Eye (tissue), 1 donor: ENCODE measurements around the gene HM13.
"Not testable (repeated sequence)": the region's sequence is repeated elsewhere in the genome, so short reads cannot be mapped to it uniquely, and the experiment has no call there.

ENCODE experiments used
- DNase-seq: peaks from one replicate; pipeline ENCODE4 v3.0.0-alpha.2; 2015

The HM13 gene, protein sequence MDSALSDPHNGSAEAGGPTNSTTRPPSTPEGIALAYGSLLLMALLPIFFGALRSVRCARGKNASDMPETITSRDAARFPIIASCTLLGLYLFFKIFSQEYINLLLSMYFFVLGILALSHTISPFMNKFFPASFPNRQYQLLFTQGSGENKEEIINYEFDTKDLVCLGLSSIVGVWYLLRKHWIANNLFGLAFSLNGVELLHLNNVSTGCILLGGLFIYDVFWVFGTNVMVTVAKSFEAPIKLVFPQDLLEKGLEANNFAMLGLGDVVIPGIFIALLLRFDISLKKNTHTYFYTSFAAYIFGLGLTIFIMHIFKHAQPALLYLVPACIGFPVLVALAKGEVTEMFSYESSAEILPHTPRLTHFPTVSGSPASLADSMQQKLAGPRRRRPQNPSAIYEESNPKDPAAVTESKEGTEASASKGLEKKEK

DNA sequence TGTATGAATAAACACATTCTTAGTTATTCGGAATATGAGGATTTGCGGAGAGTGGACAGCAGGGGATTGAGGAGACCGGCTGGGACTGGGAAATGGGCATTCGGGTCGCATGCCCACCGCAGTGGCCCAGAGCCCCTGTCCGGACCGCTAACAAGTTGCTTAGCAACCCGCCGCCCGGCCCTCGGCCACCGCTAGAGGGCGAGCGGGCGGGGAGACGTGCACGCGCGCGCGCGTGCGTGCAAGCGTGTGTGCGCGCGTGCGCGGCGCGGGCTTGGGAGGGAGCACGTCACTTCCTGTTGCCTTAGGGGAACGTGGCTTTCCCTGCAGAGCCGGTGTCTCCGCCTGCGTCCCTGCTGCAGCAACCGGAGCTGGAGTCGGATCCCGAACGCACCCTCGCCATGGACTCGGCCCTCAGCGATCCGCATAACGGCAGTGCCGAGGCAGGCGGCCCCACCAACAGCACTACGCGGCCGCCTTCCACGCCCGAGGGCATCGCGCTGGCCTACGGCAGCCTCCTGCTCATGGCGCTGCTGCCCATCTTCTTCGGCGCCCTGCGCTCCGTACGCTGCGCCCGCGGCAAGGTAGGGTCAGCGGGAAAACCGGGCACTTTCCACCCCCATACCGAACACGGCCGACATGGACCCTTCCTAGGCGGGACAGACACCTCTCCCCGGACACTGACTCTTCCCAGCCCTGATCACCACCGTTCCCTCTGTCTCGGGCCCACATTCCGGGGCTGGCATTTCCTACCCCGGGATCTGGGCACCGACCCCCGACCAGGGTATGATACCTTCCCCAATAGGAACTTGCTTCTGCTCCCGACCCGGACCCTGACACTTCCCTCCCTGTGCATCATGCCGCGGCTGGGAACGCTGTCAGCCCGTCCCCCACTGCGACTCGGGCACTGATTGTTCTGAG, at the start of gene HM13:
HM13 (plus strand) TSS at position 289 of the 918 bp plus-strand sequence; CDS start at position 399, 110 bp downstream.
- DNase-seq, result peak; percentile 97

DNA sequence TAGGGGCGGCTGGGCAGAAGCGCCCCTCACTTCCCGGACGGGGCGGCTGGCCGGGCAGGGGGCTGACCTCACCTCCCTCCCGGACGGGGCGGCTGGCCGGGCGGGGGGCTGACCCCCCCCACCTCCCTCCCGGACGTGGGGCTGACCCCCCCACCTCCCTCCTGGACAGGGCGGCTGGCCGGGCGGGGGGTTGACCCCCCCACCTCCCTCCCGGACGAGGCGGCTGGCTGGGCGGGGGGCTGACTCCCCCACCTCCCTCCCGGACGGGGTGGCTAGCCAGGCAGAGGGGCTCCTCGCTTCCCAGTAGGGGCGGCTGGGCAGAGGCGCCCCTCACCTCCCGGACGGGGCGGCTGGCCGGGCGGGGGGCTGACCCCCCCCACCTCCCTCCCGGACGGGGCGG, 43.3 kb upstream of the HM13 start:
- DNase-seq, result not testable (repeated sequence)

DNA sequence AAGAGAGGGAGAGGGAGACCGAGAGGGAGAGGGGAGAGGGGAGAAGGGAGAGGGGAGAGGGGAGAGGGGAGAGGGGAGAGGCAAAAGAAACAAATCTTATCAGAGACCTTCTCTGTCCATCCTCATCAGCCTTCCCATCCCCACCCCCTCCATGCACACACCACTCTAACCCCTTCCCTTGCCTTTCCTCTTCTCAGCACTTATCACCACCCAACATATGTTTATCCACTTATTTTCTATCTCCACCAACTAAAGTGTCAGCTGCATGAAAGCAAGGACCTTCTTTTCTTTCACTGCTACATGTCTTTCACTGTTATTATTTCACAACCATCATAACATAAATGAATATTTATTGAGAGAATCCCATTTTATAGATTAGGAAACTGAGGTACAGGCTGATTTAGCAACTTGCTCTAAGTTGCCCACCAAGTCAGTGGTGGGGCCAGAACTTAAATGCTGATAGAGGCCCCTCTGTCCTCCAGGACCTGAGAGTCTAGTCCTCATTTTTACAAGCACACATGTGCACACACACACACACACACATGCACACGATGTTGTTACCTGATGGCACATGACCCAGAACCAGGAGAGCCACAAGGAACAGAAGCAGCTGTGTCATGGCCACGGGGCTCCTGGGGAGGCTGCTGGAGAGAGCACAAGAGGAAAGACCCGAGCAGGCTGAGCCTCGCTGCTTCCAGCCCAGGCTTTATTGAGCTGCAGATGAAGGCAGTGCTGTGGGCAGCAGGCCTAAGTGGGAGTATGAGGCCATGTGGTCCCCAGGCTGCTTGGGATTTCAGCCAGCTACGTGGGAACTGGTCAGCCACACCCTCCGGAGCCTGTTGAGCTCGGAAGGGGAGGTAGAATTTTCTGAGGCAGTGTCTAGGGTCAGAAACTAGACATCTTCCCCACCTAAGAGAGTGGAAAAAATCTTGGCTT, 41.6 kb upstream of the HM13 start:
- DNase-seq, result no peak

DNA sequence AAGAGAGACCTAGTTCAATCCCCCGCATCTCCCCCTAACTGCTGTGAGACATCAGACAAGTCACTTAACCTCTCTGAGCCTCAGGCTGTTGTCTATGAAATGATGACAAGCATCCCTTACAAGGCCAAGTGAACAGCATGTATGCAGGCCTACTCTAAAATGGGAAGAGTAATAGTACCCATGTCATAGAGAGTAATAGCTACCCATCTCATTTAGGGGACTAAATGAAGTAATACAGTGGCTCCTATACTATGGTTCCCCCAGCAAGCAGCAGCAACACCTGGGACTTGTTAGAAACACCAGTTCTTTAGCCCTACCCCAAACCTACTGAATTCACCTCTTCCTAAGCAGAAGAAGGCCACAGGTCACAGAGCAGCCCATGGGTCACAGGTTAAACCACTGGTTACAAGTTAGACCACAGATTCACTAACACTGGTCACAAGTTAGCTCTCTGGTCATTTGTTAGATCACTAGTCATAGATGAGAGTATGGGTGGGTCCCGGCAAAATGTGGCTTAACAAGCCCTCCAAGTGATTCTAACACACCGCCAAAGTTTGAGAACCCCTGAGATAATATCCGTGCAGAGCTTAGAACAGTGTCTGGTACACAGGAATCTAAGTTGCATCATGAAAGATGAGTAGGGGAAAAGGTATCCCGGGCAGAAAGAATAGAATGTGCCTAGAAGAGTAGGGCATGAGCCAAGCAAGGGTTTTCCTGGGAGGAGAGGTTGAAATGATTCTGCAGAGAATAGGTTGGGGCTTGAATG, 40.7 kb upstream of the HM13 start:
- no peak for DNase-seq

DNA sequence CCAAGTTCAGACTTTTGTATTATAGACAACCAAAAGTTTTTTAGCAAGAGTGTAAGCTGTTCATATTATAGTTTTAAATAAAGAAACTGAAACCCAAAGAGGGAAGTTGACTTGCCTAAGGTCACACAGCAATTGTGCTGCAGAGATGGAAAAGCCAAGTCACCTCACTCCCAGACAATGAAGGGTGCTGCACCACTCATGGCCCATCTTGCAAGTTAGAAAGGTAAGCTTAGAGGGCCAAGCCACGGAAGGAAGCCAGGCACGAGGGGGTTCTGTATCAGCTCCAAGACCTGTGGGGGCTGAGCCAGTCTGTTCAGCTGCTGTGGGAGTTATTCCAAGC, 40.2 kb upstream of the HM13 start:
- DNase-seq, result no peak

DNA sequence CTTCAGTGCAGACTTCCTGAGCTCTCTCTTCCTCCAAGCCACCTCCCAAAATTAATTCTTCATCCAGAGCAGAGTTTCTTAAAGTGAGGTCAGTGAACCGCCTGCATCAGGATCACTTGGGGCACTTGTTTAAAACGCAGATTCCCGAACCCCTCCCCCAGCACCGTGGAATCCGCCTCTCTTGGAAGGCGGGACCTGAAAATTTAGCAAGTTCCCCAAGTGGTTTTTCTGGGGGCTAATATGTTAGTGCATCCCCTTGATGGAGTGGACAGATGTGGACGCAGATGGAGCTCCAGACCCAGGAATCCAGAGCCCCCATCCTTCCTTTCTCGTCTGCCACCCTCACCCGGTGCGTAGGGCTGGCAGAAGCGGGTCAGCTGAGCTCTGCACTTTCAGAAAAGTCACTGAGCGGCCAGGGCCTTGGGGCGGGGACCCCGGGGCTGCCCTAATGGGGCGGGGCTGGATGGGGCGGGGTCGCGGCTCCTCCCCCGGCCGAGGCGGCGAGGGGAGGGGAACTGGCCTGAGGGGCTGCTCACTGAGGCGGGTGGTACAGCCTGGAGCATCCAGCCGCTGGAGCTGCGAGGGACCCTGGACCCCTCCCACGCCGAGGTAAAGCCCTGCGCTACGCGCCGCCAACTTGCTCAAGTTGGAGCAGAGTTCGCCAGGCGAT, 39.3 kb upstream of the HM13 start, which contains the start of the genes DEFB124 and REM1:
DEFB124 (minus strand) TSS at position 370 of the 670 bp plus-strand sequence. CDS start 2,114 bp downstream, outside the sequence.
REM1 (plus strand) TSS at position 531 of the 670 bp plus-strand sequence. CDS start 1,158 bp downstream, outside the sequence.
- no peak for DNase-seq

DNA sequence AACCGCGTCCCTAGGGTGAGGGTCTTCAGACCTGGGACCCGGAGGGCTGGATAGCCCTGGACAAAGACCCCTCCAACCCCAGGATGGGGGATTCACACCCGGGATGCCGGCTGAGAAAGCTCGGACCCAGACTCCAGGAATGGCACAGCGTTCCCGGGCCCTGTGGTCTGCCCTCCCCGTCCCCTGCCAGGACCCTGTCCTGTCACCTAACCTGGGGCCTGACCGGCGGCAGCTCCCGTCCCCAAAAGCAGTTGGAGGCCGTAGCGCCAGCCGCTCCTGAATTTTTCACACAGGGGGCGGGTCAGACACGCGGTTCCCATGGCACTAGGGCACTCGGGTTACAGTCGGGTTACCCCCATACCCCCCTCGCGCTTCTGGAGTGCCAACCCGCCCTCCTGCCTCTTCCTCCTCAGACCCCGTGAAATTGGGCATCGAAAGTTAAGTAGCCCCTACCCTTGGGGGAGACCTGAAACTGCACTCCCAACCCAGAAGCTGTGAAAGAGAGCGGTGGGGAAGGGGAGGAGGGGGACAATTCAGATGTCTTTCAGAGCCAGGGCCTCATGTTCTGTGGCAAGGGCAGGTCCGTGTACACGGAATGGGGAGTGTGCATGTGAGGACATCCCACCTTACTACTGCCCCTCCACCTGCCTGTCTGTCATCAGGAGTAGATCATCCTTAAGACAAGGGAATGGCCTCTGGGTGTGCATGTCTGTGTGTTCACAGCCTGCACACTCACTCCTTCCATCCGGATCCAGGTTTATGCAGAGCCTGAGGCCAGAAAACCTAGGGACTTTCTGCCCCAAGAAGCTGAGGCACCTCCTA, 38.6 kb upstream of the HM13 start:
- no peak for DNase-seq

DNA sequence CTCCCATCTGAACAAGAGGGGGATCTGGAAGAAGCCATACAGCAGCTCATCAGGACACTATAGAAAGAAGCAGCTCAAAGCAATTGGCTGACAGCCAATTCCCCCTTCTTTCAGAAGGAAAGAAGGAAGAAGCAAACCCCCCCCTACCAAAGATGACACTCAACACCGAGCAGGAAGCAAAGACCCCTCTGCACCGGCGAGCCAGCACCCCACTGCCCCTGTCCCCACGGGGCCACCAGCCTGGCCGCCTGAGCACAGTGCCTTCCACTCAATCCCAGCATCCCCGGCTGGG, 38.0 kb upstream of the HM13 start:
- DNase-seq, result no peak

DNA sequence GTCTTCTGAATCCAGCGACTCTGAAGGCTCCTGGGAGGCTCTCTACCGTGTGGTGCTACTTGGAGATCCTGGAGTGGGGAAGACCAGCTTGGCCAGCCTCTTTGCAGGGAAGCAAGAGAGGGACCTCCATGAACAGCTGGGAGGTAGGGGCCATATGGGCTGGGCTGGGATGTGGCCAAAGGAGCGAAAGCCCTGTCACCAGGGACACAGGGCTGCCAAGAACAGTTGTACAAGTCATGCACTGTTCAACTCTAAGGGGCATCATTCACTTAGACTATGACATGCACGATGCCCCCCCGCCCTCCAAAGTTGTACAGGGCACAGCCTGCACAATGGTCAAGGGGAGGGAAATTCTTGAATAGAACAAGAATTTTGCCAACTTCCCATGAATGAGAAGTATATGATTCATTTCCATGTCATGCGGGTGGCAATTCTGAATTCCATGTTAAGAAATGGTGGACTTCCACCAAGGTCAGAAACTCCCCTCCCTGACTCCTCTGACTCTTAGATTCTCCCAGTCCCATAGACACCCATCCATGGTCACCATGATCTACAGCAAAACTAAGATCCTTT, 37.5 kb upstream of the HM13 start:
- DNase-seq, result no peak

DNA sequence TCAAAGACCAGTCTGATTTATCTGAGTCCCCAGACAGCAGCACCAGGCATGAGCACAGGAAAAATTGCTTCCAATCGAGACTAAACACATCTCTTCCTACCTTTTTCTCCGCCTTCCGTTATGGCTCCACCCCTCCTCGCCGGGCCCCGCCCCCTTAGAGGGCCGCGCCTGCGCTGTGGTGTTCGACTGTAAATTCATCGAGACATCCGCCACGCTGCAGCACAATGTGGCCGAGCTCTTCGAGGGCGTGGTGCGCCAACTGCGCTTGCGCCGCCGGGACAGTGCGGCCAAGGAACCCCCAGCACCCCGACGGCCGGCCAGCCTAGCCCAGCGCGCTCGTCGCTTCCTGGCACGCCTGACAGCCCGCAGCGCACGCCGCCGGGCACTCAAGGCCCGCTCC, 30.2 kb upstream of the HM13 start:
- no peak for DNase-seq

DNA sequence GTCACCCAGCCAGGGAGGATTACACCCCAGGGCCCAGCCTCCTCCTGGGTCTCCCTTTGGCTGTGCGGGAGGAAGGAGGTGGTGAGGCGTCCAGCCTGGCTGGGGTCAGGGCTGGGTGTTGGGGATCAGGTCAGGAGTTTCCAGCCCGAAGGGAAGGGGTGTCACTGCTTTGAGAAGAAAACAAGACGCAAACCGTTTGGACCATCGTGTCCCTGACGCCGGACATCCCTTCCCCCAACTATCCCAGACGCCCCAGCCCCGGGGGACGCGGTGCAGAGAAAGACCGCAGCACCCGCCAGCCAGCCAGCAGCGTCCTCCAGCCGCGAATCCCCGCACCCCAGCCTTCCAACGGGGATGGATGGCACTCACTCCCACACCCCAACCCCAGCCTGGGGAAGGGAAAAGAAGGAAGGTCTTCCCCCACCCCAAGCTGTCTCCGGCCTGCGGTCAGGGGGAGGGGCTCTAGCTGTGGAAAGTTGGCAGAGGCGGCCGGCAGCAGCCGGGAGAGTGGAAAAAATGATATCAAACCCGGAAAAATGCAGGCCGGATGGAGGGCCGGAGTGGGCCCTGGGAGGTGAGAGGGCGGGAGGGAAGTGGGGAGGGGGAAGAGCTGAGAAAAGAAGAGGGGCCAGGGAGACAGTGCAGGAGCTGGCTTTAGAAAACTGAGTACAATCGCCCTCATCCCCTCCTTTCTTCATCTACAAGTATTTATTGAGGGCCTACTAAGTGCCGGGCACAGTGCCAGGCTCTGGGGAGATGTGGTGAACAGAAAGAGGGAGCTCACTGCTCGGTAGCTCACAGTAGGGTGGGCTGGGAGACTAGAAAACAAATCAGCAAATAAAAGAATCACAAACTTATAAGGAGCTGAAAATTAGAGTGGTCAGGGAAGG, 28.5 kb upstream of the HM13 start:
- peak; percentile 43 for DNase-seq

DNA sequence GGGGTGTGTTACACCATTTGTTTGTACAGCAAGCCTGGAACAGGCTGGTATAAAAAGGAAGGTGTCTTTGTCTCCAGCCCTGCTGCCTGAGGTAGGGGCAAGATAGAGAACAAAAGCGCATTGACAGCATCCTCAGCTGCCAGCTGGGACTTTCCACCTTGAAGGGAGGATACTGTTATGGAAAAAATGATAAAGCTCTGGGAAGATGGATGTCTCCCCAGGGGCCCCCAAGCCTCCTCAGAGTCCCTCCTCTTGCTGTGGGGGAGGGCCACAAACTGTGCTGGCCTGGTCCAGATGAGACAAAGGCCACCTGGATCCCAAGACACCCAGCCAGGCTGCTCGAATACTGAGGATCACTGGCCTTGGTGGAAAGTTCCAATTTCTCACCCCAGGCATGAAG, 26.1 kb upstream of the HM13 start:
- DNase-seq, result no peak

DNA sequence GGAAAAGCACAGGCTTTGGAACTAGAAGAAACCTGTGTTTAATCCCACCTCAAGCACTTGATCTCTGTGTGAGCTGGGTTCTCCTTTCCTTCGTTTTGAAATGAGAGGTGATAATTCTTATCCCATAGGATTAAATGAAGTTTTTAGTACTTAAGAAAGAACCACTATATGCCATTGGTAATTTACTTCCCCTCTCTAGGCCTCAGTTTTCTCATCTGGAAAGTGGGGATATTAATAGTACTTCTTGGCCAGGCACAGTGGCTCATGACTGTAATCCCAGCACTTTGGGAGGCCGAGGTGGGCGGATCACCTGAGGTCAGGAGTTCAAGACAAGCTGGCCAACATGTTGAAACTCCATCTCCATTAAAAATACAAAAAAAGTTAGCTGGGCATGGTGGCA, 25.1 kb upstream of the HM13 start:
- DNase-seq, result no peak

DNA sequence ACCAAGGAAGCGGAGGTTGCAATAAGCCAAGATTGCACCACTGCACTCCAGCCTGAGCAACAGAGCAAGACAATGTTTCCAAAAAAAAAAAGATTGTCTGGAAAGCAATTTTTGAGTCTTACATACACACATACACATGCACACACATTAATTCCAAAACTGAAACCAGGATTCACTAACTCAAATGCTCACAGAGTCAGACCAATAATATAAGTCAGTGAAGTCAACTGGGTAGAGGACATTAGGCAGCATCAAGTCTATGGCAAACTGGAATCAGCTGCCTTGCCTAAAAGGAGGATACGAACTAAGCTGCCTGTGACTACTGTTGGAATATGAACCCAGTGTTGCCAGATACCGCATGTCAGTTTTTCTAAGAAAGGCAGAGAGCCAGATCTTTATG, 23.5 kb upstream of the HM13 start:
- DNase-seq, result no peak

DNA sequence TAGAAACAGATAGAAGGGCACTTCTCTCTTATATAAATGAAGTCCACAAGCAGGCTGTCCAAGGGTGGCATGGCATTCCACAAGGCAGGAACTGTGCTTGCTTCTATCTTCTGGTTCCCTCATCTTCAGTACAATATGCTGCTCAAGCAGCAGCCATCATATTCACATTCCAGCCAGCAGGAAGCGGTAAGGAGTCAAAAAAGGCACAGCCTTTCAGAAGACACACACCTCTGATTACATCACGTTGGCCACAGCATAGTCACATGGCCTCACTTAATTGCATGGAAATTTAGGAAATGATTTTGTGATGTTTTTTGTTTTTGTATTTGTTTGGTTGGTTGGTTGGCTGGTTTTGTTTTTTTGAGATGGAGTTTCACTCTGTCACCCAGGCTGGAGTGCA, 20.1 kb upstream of the HM13 start:
- DNase-seq, result no peak

DNA sequence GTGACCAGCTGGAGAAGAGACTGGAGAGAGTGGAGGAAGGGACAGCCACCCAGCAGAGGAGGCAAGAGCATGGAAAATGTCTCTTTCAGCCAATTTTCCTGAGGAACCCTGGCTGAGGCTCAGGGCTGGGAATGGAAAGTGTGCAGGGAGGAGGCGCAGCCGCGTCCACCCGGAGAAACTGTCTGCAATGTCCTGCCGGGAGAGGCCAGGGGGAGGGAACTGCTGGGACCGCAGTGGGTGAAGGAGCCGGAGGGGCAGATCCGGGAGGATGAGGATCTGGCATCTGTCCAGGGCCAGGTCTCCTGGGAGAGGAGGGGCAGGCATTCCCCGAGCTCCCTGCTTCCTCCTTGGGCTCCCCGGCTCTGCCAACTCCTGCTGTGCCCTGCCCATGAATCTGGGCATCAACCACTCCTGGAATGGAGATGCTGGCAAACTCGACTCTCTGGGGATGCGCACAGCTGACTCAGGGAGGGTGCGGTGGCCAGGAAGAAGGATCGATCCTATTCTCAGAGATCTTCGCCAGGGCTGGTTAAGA, 17.4 kb upstream of the HM13 start:
- DNase-seq, result no peak

DNA sequence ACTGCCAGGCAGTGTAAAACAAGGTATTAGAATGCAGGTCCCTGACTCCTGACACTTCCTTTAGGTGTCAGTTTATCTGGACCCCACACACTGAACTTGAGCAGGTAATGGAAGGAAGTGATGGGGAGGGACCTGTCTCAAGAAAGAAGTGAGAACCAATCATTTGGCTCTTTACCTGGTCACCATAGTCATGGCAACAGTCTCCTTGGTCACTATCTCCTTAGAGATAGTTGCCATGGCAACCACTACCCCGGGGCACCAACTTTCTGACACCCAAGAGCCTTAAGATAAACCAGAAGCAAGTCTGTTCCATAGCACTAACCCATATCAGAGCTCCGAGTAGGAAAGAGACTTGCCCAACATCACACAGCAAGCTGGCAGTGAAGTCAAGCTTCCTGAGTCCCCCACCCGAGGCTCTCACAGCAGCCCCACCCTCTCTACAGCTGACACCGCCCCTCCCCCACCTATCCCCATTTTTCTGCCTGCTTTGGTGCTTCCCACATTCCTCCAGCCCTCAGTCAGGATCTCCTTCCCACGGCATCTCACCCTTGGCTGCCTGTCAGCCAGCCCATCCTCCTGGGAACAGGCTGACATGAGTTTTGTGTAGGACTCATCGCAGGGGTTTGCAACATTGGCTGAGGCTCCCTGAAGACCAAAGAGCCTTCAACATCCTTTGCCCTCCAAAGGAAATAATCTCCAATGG, 16.3 kb upstream of the HM13 start:
- DNase-seq, result no peak

DNA sequence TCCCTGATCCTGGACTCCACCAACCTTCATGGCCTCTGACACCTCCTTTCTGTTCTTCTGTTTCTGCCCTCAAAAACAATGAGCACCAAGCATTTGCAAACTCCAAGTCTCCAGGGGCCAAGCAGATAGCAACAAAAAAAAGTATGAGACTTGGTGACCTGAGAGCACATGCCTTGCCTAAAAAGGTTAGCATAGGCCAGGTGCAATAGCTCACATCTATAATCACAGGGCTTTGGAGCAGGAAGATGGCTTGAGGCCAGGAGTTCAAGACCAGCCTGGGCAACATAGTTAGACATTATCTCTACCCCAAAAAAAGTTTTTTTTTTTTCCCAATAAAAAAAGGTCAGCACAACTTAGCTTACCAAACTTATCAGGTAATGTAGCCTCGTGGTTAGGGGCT, 13.7 kb upstream of the HM13 start:
- DNase-seq, result no peak
